Stimulated activated CD8-positive, alpha-beta memory T cell treated with anti-CD3 and anti-CD28 coated beads, Interleukin-4, amount 100 ng/mL, for 1 hour (primary cell): ENCODE measurements around the gene KIF4B.
"Not testable (repeated sequence)": the region's sequence is repeated elsewhere in the genome, so short reads cannot be mapped to it uniquely, and the experiment has no call there.

ENCODE experiments used
- DNase-seq, 2 donors: peaks; one replicate each; pipeline ENCODE4 v3.0.0-alpha.2; 2020; ENCODE audit warnings: low read depth in 2 of 2, low spot score in 1 of 2

KIF4B gene

GRCh38 chr5:155004138-155004744 is 9.3 kb upstream of the KIF4B start:
- DNase-seq = no peak

DNA sequence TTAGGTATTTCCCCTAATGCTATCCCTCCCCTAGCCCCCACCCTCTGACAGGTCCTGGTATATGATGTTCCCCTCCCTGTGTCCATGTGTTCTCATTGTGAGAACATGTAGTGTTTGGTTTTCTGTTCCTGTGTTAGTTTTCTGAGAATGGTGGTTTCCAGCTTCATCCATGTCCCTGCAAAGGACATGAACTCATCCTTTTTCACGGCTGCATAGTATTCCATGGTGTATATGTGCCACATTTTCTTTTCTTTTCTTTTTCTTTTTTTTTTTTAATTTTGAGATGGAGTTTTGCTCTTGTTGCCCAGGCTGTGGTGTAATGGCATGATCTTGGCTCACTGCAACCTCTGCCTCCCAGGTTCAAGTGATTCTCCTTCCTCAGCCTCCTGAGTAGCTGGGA is 7.3 kb upstream of the KIF4B start:
- DNase-seq = not testable (repeated sequence)

GRCh38 chr5:155008669-155009068 is 4.9 kb upstream of the KIF4B start:
- DNase-seq = no peak

DNA sequence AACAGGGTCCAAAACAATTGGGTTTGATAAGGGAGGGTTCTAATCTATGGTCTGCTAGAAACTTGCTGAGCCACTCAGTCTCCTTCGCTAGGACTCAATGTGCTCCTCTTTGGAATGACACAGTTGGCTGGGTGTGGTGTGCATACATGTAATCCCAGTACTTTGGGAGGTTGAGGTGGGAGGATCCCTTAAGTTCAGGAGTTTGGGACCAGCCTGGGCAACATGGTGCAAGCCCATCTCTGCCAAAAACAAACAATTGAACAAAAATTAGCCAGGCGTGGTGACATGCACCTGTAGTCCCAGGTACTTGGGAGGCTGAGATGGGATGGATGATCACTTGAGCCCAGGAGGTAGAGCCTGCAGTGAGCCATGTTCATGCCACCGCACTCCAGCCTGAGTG is 2.7 kb upstream of the KIF4B start:
- no peak for DNase-seq

DNA sequence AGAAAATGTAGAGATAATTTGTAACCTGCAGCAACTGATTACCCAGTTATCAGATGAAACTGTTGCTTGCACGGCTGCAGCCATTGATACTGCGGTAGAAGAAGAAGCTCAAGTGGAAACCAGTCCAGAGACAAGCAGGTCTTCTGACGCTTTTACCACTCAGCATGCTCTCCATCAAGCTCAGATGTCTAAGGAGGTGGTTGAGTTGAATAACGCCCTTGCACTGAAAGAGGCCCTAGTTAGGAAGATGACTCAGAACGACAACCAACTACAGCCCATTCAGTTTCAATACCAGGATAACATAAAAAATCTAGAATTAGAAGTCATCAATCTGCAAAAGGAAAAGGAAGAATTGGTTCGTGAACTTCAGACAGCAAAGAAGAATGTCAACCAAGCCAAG is 1.7 kb downstream of the KIF4B start:
- no peak for DNase-seq

- no peak for DNase-seq
Observed at GRCh38 chr5:155017610-155018009, 4.1 kb downstream of the KIF4B start.

- no peak for DNase-seq
Observed at GRCh38 chr5:155019601-155020226, 6.2 kb downstream of the KIF4B start.

DNA sequence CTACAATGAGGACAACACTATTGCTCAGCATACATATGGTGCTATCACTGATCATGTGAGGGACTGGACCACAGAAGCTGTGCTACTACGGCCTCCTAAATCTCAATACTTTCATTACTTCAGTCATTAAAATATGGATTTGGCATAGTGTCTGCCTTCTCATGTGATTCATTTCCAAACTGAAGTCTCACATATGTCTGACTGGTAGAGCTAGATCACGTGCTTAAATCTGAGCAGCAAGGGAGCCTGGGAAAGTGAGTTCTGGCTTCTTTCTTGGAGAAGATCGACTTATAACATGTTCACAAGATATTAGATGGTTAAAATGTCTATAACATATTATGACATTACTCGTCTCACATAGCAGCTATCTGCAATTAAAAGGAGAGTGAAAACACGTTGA is 8.3 kb downstream of the KIF4B start:
- no peak for DNase-seq

- no peak for DNase-seq
Observed at GRCh38 chr5:155023320-155023719, 9.8 kb downstream of the KIF4B start.

DNA sequence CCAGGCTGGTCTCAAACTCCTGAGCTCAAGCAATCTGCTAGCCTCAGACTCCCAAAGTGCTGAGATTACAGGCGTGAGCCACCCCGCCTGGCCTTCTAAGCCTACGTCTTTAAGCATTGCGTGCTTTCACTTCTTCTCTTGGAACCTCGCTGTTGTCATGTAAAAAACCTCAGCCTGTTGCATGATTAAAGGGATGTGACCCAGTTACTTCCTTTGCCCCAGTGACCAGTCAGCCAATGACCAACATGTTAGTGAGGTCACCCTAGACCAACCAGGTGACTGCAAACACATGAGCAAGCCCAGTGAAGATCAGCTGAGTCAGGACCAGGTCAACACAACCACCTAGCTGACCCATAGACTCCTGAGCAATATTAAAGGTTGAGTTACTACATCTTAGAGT is 10.5 kb downstream of the KIF4B start:
- no peak for DNase-seq

DNA sequence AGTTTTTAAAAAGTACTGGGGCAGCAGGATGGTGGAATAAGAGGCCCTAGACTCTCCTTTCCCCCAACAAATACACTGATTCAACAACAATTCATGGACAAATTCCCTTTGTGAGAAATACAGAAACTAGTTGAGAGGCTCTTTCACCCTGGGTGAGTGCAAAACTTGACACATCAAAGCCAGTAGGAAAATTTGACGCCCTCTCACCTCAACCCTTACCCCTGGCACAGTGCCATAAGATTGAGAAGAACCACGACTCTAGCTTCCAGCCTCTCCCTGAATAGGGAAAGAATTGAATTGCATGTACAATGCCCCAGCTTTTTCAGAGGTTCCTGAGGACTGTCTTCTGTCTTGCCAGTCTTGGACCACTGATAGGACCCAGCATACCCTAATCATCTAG is 12.3 kb downstream of the KIF4B start:
- DNase-seq = no peak

- no peak for DNase-seq
Observed at GRCh38 chr5:155027993-155028629, 14.6 kb downstream of the KIF4B start.

DNA sequence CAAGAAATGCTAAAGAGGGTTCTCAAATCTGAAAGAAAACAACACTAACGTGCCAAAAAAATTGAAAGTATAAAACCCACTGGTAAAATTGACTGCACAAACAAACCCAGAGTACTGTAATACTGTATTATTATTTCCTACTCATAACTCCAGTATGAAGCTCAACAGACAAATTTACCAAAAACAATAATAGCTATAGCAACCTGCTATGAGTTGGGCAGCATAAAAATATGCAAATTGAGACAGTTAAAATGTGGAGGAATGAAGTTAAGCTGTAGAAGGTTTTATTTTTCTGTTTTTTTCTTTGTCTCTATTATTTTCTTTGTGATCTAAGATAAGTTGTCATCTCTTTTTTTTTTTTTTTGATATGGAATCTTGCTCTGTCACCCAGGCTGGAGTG is 15.7 kb downstream of the KIF4B start:
- no peak for DNase-seq

DNA sequence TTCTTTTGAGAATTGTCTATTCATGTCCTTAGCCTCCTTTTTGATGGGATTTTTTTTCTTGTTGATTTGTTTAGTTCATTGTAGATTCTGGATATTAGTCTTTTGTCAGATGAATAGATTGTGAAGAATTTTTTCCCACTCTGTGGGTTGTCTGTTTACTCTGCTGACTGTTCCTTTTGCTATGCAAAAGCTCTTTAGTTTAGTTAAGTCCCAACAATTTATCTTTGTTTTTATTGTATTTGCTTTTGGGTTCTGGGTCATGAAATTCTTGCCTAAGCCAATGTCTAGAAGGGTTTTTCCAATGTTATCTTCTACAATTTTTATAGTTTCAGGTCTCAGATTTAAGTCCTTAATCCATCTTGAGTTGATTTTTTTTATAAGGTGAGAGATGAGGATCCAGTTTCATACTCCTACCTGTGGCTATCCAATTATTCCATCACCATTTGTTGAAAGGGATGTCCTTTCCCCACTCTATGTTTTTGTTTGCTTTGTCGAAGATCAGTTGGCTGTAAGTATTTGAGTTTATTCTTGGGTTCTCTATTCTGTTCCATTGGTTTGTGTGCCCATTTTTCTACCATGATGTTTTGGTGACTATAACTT is 20.7 kb downstream of the KIF4B start:
- not testable (repeated sequence) for DNase-seq

GRCh38 chr5:155035087-155035486 is 21.5 kb downstream of the KIF4B start:
- not testable (repeated sequence) for DNase-seq

GRCh38 chr5:155040984-155041653 is 27.6 kb downstream of the KIF4B start:
- no peak for DNase-seq

DNA sequence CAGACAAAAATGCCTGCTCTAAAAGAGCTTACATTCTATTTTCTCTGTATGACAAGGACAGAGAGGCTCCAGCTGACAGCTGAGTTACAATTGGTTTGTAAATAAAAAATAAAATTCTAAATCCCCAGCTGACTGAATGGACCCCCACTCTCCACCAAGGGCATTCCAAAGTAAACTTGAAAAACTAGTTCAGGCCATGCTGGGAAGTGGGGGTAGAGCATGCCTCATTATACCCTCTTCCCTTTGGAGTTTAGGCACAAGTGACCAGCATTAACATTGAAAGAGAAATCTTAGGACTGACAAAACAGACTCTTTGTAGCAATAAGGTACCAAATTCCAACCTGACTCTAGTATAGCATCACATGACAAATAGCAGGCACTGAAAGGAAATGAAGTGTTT is 31.0 kb downstream of the KIF4B start:
- no peak for DNase-seq

- DNase-seq = no peak
Observed at GRCh38 chr5:155046591-155046990, 33.0 kb downstream of the KIF4B start.

GRCh38 chr5:155047818-155048217 is 34.3 kb downstream of the KIF4B start:
- DNase-seq = no peak

- no peak for DNase-seq
Observed at GRCh38 chr5:155049569-155050383, 36.2 kb downstream of the KIF4B start.
